NCI-H748 treated with DMSO at 0.1 percent for 48 hours (cell line): ENCODE measurements around the gene SLC12A5.
"Not testable (repeated sequence)": the region's sequence is repeated elsewhere in the genome, so short reads cannot be mapped to it uniquely, and the experiment has no call there.

Experiments
- DNase-seq: peaks from one replicate; lab custom pipeline; 2025; lab: John Stamatoyannopoulos, UW

The SLC12A5 gene

DNA sequence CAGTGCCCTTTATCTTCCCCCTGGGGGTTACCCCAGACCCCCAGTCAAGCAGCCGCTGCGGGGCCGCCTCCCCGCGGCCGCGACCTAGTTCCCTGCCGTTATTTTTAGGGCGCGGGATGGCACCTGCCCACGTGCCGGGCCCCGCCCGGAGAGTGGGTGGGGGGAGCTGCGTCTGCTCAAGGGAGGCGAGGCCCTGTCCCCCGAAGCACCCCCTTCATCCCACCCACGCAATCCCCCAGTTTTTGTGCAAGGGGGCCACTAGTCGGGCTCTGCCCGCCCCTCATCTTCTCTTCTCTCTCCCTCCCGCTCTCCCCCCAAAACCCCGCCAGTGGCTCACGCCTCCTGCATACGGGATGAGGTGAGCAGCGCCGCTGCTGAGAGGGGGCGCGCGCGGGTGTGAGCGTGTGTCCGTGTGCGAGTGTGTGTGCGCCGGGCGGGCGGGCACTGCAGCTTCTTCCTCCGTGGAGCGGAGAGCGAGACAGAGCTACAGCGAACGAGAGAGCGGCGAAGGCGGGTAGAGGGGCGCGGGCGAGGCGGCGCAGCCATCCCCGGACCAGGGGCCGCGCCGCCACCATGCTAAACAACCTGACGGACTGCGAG lies at the start of gene SLC12A5:
Gene SLC12A5, plus strand, starts transcription at position 444 of the 600 bp plus-strand sequence. Its CDS starts 130 bp downstream, at position 574.
- DNase-seq, result no peak

DNA sequence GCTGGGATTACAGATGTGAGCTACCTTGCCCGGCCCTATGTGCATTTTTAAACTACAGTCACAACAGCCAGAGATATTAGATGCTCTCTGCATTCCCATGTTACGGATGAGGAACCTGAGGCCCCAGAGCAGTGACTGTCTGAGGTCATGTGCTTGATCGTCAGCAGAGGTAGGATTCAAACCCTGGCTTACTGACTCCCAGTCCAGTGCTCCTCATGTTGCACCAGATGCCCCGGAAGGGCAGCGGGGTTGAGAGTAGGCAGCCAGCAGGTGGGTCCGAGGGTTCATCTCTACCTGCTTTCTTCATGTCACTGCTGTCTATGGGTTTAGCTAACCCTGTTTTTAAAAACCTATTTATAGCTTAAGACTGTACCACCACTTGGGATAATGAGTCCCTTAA lies 47.8 kb upstream of the SLC12A5 start:
- DNase-seq, result no peak

- no peak for DNase-seq
Observed at GRCh38 chr20:45983279-45983743, 45.7 kb upstream of the SLC12A5 start.

DNA sequence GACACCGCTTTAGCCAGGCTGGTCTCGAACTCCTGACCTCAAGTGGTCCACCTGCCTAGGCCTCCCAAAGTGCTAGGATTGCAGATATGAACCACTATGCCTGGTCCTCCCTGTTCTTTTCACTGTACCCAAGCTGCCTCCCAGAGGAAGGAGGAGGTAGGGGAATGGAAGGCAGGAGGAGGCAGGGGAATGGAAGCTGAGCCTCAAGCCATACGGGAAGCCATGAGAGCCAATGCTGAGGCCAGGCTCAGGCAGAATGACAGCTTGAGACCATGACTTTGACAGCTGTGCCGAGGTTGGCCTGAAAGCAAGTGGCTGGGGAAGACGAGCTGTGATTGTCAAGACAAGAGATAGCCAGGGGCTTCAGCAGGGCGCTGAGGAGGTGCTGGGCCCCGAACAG lies 43.4 kb upstream of the SLC12A5 start:
- DNase-seq, result no peak

GRCh38 chr20:45987108-45987780 lies 41.8 kb upstream of the SLC12A5 start:
- DNase-seq, result no peak

- not testable (repeated sequence) for DNase-seq
Observed at GRCh38 chr20:45988830-45989229, 40.2 kb upstream of the SLC12A5 start.

DNA sequence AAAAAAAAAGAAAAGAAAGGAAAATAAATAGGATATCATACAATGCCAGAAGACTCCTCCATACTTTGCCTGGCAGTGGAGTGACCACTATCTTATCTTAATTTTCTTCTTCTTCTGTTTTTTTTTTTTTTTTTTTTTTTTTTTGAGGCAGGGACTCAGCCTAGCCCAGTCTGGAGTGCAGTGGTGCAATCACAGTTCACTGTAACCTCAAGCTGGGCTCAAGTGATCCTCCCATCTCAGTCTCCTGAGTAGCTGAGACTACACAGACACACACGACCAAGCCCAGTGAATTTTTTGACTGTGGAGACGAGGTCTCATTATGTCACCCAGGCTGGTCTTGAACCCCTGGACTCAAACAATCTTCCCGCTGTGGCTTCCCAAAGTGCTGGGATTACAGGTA lies 37.4 kb upstream of the SLC12A5 start:
- no peak for DNase-seq

GRCh38 chr20:45993197-45993951 lies 35.6 kb upstream of the SLC12A5 start:
- DNase-seq, result no peak

- no peak for DNase-seq
Observed at GRCh38 chr20:45994761-45995493, 34.1 kb upstream of the SLC12A5 start.

DNA sequence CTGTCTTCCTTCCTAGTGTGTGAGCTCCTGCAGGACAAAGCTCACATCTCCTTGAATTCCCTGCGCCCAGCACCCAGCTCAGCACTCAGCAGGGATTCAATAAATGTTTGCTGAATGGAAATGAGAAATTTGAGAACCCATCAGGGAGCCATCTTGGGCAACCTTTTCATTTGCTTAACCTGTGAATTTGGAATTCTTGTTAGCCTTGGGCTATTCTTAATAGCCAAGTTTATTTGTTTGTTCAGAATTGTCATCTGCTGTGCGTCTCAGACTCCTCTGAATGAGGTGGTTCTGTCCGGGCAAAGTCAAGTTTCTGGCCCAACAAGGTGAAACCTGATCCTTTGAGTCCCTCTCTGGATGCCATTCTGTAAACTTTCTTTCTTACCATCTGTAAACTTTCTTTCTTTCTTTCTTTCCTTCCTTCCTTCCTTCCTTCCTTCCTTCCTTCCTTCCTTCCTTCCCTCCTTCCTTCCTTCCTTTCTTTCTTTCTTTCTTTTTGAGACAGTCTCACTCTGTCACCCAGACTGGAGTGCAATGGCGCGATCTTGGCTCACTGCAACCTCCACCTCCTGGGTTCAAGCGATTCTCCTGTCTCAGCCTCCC lies 33.4 kb upstream of the SLC12A5 start:
- DNase-seq, result not testable (repeated sequence)

DNA sequence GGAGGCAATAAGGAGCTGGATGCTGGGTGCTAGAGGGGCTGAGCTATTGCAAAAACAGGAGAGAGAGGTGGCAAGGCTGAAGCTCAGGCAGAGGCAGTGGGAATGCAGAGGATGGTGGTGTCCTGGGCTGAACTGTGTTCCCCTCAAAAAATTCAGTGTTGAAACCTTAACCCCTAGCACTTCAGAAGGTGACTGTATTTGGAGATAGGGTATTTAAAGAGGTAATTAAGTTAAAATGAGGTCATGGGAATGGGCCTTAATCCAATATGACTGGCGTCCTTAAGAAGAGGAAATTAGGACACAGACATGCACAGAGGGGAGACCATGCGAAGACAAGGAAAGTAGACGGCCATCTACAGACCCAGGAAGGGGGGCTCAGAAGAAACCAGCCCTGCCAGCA lies 31.8 kb upstream of the SLC12A5 start:
- no peak for DNase-seq

DNA sequence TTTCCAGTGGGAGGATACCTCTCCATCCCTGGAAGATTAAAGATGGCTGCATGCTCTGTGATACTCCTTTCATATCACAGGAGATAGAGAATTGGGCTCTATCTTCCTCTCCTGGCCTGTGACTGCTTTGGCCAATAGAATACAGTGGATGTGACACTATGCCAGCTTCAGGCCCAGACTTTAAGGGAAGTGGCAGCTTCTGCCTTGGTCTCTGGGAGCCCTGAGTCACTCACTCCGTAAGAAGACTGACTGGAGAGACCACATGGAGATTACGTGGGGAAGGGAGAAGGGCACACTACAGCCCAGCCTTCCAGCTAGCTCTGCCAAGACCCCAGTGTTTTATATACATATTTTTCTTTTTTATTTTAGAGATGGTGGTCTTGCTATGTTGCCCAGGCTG lies 30.7 kb upstream of the SLC12A5 start:
- no peak for DNase-seq

DNA sequence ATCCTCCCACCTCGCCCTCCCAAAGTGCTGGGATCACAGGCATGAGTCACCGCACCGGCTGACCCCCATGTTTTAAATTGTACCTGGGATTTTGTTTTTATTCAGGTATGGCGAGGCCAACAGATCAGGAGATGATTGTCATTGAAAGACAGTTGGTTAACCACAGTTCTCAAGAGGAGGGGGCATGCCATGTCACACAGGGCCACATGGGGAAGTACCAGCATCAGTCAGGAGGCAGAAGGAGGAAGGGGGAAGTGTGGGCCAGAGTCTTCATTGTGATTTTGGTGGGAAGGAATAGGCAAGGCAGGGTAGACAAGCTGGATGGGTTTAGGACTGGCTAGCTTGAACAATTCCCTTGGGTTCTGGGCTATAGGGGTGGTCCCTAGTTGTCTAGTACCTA lies 30.3 kb upstream of the SLC12A5 start:
- DNase-seq, result no peak

GRCh38 chr20:45999557-46000261 lies 29.3 kb upstream of the SLC12A5 start:
- no peak for DNase-seq

GRCh38 chr20:46000262-46000996 lies 28.6 kb upstream of the SLC12A5 start:
- no peak for DNase-seq

GRCh38 chr20:46001498-46001897 lies 27.5 kb upstream of the SLC12A5 start:
- DNase-seq, result no peak

GRCh38 chr20:46002008-46002407 lies 27.0 kb upstream of the SLC12A5 start:
- no peak for DNase-seq

DNA sequence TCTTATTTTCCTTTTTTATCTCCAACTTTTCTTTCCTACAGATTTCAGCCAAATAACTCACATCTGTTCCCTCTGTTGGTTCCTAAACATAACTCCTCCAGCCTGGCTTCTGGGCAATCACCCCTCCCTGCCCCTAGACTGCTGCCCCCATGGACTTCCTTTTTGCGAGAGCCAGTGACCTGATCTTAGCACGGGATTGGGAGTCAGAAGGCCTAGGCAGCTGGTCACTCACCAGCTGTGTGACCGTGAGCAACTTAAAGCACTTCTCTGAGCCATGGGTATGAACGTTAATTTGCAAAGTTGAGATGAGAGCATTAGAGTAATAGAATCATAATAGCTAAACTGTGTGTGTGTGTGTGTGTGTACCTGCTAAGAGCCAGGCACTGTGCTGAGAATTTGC lies 24.8 kb upstream of the SLC12A5 start:
- no peak for DNase-seq

GRCh38 chr20:46004889-46005473 lies 24.0 kb upstream of the SLC12A5 start:
- no peak for DNase-seq

GRCh38 chr20:46006022-46006705 lies 22.9 kb upstream of the SLC12A5 start:
- DNase-seq, result no peak
